Measurements from ENCODE around the gene NEUROG1.

- no peak for TF ChIP-seq CTCF (IDR thresholded peaks at IDR 0.05 in 4 of 5, conservative IDR thresholded peaks at IDR 0.05 in 1 of 5)
- no peak for TF ChIP-seq POLR2A (IDR thresholded peaks at IDR 0.05)
These were observed 31.9 kb upstream of the NEUROG1 start for GRCh38 chr5:135567661-135568060.

Data from gastrocnemius medialis (tissue), 4 donors.